Lower leg skin (tissue), 3 donors: ENCODE data around the gene PIK3R1.

ENCODE experiments used
- POLR2A ChIP-seq, 2 donors: fragments of 450-650 bp; IDR thresholded peaks; one replicate each; pipeline ENCODE4 v1.6.1; 2016 to 2017; ENCODE audit warnings: antibody characterized with exemption in 2 of 2, mild to moderate bottlenecking in 1 of 2, moderate library complexity in 1 of 2
- TF ChIP-seq, protein P1 (sequence below), 3 donors: fragments of 450-650 bp; IDR thresholded peaks; one replicate each; pipeline ENCODE4 v1.5.1; 2016; ENCODE audit warnings: antibody characterized with exemption in 3 of 3, mild to moderate bottlenecking in 3 of 3, moderate library complexity in 2 of 3

GRCh38 chr5:68178579-68178978 is 37.0 kb upstream of the PIK3R1 start:
- TF ChIP-seq, protein P1, sequence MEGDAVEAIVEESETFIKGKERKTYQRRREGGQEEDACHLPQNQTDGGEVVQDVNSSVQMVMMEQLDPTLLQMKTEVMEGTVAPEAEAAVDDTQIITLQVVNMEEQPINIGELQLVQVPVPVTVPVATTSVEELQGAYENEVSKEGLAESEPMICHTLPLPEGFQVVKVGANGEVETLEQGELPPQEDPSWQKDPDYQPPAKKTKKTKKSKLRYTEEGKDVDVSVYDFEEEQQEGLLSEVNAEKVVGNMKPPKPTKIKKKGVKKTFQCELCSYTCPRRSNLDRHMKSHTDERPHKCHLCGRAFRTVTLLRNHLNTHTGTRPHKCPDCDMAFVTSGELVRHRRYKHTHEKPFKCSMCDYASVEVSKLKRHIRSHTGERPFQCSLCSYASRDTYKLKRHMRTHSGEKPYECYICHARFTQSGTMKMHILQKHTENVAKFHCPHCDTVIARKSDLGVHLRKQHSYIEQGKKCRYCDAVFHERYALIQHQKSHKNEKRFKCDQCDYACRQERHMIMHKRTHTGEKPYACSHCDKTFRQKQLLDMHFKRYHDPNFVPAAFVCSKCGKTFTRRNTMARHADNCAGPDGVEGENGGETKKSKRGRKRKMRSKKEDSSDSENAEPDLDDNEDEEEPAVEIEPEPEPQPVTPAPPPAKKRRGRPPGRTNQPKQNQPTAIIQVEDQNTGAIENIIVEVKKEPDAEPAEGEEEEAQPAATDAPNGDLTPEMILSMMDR (IDR thresholded peaks at IDR 0.05), result no peak
- no peak for TF ChIP-seq POLR2A (IDR thresholded peaks at IDR 0.05)
